H54 (cell line): ENCODE data around the gene XPNPEP3.
"Not testable (repeated sequence)": the region's sequence is repeated elsewhere in the genome, so short reads cannot be mapped to it uniquely, and the experiment has no call there.

Experiments
- DNase-seq: peaks from one replicate; pipeline ENCODE4 v3.0.0; 2011; ENCODE audit warnings: low spot score, mixed read lengths; ENCODE audit not compliant: insufficient read length
- FAIRE-seq: peaks from 3 replicates; lab custom pipeline; 2011; peaks lifted over from hg19 to GRCh38; lab: Jason Lieb, UNC
- POLR2A ChIP-seq: IDR thresholded peaks from 2 replicates; pipeline ENCODE4 v1.6.1; 2011; ENCODE audit warnings: low read depth, mild to moderate bottlenecking, low read length

Gene XPNPEP3

DNA sequence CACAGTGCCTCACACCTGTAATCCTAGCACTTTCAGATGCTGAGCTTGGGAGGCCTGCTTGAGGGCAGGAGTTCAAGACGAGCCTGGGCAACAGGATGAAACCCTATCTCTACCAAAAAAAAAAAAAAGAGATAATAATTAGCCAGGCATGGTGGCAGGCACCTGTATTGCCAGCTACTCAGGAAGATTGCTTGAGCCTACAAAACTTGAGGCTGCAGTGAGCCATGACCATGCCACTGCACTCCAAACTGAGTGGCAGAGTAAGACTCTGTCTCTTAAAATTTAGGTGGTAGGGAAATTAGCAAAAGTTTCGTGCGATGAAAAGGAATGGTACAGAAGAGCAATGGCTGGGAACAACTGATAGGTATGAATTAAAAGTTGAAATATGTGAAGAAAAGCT lies 18.5 kb upstream of the XPNPEP3 start:
- DNase-seq, result no peak
- no peak for TF ChIP-seq POLR2A

DNA sequence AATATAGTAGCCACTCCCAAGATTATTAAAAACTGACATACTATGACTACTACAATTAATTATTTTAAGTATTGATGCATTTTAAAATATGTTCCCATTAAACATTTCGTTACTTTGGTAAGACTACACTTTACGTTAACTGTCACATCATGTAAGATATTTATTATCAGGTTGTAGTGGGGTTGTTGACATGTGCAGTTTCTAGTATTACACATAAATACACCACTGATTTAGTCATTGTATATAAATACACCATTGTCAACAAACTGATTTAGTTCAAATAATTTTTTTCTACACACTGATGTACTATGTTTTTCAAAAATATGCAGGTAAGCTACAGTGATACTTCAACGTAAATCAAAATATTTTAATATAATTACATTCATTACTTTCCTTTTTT lies 12.0 kb upstream of the XPNPEP3 start:
- no peak for FAIRE-seq
- no peak for TF ChIP-seq POLR2A
- DNase-seq, result no peak

More for the DNA sequence above, 18.5 kb upstream of the XPNPEP3 start:
- FAIRE-seq, result no peak

DNA sequence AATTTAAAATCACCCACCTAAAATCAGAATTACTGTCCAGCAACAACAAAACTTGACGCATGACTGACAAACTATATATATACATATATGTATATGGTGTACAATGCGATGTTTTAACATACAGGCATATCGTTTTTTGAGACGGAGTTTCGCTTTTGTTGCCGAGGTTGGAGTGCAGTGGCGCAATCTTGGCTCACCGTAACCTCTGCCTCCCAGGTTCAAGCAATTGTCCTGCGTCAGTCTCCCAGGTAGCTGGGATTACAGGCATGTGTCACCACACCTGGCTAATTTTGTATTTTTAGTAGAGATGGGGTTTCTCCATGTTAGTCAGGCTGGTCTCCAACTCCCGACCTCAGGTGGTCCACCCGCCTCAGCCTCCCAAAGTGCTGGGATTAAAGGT lies 11.1 kb upstream of the XPNPEP3 start:
- not testable (repeated sequence) for DNase-seq, FAIRE-seq

- no peak for TF ChIP-seq POLR2A
- DNase-seq (no peak), FAIRE-seq (no peak)
Measured at GRCh38 chr22:40853333-40853732, 3.6 kb upstream of the XPNPEP3 start.

- TF ChIP-seq POLR2A, result no peak
- FAIRE-seq, result no peak
- DNase-seq, result no peak
Measured at GRCh38 chr22:40853961-40854360, 3.0 kb upstream of the XPNPEP3 start.

DNA sequence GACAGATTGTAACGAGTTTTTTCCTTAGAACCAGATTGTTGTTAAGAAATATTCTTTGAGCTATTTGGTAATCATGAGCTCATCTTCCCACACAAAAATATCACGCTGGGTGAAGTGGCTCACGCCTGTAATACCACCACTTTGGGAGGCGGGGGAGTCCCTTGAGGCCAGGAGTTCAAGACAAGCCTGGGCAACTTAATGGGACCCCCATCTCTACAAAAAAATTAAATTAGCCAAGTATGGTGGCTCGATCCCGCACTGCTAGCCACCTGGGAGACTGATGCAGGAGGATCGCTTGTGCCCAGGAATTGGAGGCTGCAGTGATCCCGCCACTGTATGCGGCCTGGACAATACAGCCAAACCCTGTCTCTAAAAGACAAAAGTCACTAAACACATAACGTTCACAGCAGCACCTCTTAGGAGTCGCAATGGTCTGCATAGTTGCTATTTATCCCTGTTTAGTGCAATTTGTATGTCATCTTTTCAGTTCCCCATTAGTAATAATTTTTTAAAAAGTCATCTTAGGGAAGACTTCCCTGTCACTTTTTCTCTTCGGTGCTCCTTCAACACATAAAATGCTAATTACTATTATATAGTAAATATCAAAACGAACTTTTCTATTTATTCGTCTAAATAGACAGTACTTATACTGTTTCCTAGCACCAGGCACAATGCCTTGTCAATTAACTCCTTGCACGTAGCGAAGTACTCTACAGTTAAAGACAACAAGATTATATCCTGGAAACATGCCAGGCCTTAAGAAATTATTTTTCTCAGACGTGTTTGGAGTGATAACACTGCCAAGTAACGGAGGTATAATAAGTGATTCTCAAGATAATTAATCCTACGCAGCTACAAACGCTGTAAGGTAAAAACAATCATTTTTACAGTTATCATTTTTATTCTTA lies 1.6 kb upstream of the XPNPEP3 start:
- FAIRE-seq, result no peak
- TF ChIP-seq POLR2A, result no peak
- DNase-seq, result no peak

- no peak for FAIRE-seq
Measured at GRCh38 chr22:40855979-40856512, 902 bp upstream of the XPNPEP3 start.

DNA sequence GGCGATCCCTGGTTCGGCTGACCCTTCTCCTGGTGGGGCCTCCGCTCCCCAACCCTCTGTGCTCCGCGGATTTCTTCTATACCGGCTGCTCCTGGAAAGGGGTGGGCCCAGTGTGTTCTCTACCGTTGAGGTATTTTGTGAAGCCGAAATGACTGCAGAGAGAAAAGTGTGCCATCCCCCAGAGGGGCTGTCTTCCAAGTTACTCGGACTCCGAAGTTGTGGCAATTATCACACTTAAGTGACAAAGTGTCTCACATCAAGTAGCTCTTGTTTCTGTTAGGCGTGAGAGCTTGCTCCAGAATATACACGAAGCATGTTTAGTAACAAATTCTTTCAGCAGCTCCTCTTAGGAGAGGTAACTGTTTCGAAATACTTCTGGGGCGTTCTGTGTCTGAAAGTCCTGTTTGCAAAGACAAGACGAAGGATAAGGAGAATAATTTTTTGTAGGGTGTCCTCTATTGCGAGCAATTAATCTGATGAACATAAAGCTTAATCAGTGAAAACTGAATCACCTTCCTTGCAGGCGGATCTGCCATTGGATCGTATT lies 434 bp downstream of the XPNPEP3 start:
- FAIRE-seq, result peak; percentile 15
- no peak for TF ChIP-seq POLR2A

More at GRCh38 chr22:40855979-40856512, 902 bp upstream of the XPNPEP3 start:
- peak; percentile 4 for DNase-seq
- TF ChIP-seq POLR2A, result no peak

DNA sequence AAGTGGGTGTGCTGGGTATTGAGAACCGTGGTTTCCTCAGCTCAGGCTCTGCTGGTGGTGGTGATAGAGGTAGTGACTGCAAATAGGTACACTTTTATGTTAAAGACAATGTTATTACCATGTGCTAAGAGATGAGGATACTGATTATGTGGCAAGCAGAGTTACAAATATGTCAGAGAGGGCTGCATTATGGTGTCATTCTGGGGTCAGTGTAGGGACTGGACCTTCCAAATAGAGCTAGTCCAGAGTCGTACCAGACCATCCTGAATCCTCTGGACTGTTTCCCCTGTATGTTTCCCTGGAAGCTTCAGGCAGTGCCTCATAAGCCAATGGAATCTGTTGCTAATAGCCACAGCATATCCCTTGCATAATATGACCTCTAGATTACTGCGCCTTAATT lies 5.1 kb downstream of the XPNPEP3 start, which contains the start of gene DNAJB7:
Gene DNAJB7, minus strand, starts transcription at position 101 of the 400 bp plus-strand sequence. CDS start 119 bp downstream, outside the sequence.
- no peak for TF ChIP-seq POLR2A
- no peak for DNase-seq
- no peak for FAIRE-seq

More for the DNA sequence above, 434 bp downstream of the XPNPEP3 start:
- no peak for DNase-seq

DNA sequence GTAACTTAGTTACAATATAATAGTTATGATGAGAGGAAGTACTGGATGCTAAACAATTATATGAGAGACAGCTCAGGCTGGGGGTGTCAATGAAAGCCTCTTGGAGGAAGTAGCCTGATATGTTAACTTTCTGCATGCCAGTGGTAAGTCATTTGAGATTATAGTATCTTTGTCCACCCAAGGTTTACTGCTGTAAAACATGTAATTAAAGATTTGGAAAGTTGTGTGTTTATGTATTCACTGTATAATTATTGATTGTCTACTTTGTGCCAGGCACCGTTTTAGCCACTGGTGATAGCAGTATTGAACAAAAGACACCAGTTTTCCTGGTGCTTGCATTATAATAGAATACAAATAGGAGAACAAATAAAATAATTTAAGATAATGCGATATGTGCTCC lies 5.6 kb downstream of the XPNPEP3 start:
- TF ChIP-seq POLR2A, result no peak
- DNase-seq (no peak), FAIRE-seq (no peak)

- TF ChIP-seq POLR2A, result no peak
- FAIRE-seq, result no peak
- no peak for DNase-seq
Measured at GRCh38 chr22:40867109-40867508, 10.2 kb downstream of the XPNPEP3 start.

GRCh38 chr22:40868379-40868778 lies 11.4 kb downstream of the XPNPEP3 start:
- not testable (repeated sequence) for FAIRE-seq, DNase-seq

DNA sequence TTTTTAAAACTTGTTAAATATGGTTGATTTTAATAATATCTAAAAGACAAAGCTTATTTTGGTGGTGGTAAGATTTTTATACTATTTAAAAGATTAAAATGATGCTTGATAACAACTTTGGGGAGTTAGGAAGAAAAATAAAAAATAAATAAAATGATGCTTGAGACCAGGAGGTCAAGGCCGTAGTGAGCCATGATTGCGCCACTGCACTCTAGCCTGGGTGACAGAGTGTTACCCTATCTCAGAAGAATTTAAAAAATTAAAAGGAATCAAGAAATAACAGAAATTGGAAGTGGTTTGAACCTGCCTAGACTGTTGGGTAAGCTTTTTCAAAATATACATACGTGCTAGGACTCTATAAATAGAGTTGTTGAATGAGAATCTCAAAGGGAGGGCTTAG lies 17.1 kb downstream of the XPNPEP3 start:
- FAIRE-seq (no peak), DNase-seq (no peak)
- TF ChIP-seq POLR2A, result no peak

DNA sequence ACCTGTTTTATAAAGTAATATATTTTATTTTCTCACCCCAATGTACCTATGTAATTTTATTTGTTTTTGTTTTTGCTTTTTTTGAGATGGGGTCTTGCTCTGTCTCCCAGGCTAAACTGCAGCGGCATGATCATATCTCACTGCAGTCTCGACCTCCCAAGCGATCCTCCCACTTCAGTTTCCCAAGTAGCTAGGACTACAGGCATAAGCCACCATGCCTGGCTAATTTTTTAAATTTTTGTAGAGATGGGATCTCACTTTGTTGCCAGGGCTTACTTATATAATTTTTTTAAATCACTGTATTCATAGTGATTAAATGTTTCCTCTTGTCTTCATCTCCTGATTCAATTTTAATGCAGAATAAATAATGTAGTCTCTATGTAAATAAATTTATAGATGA lies 18.2 kb downstream of the XPNPEP3 start:
- FAIRE-seq (no peak), DNase-seq (no peak)
- TF ChIP-seq POLR2A, result no peak
